ENCODE data around the gene FOCAD.
A peak's percentile ranks its signal among the peaks of the same experiment; 100 is the strongest.
"Not testable (repeated sequence)": the region's sequence is repeated elsewhere in the genome, so short reads cannot be mapped to it uniquely, and the experiment has no call there.

Gene FOCAD

GRCh38 chr9:20651939-20652338 lies 32.1 kb upstream of the FOCAD start:
- CTCF ChIA-PET = interaction anchor here (1.2 to 1.5 kb wide), 2 partner anchors 11 to 27 kb away, joined by 3 to 5 read pairs; no protein-coding TSS in a partner anchor
- H3K9me3 ChIP-seq (ENCODE audit: control insufficient read depth, insufficient read depth, low read depth, low read length) = no peaks in the 10 kb centered on the region

GRCh38 chr9:20658246-20658667 lies 25.8 kb upstream of the FOCAD start:
- Histone ChIP-seq H3K27ac (ENCODE audit: extremely low read depth, low read depth, low read length) (peak overlapping the region; percentile 64; the same call in 1 of the 2 replicates), H3K4me3 (ENCODE audit: low read depth, low read length) (peak overlapping the region; percentile 60)
- H3K36me3 ChIP-seq (ENCODE audit: control insufficient read depth in 2 of 2, insufficient read depth in 1 of 2, low read length in 2 of 2); H3K9me3 ChIP-seq (ENCODE audit: control insufficient read depth, insufficient read depth, low read depth, low read length); H3K4me1 ChIP-seq (ENCODE audit: control insufficient read depth, insufficient read depth, low read length): not testable (repeated sequence)
- ChIA-PET CTCF (interaction anchor here (0.6 to 1.0 kb wide), 2 partner anchors 32 to 247 kb away, joined by 3 read pairs; no protein-coding TSS in a partner anchor), POLR2A (interaction anchor here (0.6 to 2.8 kb wide), 4 partner anchors 18 to 431 kb away, joined by 4 to 23 read pairs (median 14); partner anchors contain the start of genes FOCAD and MLLT3)
- TF ChIP-seq ZNF335 (tag by site-specific recombination; conservative IDR thresholded peaks at IDR 0.05) = peak; percentile 48
- TF ChIP-seq ZBTB26 (tag by site-specific recombination; optimal IDR thresholded peaks at IDR 0.05) = peak; percentile 35
- TF ChIP-seq, protein P1, sequence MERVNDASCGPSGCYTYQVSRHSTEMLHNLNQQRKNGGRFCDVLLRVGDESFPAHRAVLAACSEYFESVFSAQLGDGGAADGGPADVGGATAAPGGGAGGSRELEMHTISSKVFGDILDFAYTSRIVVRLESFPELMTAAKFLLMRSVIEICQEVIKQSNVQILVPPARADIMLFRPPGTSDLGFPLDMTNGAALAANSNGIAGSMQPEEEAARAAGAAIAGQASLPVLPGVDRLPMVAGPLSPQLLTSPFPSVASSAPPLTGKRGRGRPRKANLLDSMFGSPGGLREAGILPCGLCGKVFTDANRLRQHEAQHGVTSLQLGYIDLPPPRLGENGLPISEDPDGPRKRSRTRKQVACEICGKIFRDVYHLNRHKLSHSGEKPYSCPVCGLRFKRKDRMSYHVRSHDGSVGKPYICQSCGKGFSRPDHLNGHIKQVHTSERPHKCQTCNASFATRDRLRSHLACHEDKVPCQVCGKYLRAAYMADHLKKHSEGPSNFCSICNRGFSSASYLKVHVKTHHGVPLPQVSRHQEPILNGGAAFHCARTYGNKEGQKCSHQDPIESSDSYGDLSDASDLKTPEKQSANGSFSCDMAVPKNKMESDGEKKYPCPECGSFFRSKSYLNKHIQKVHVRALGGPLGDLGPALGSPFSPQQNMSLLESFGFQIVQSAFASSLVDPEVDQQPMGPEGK (tag by site-specific recombination; IDR thresholded peaks at IDR 0.05) = peak; percentile 30; the same call in 1 of the 2 replicates
- TF ChIP-seq ZBTB8A (tag by site-specific recombination; IDR thresholded peaks at IDR 0.05) = peak; percentile 37; the same call in 1 of the 2 replicates
- TF ChIP-seq ZFHX2 (tag by site-specific recombination; conservative IDR thresholded peaks at IDR 0.05) = peak; percentile 43
- peak; percentile 49; the same call in 1 of the 2 replicates for TF ChIP-seq ZBTB17 (tag by site-specific recombination; IDR thresholded peaks at IDR 0.05)
- TF ChIP-seq GLIS2 (tag by site-specific recombination; IDR thresholded peaks at IDR 0.05) = 0 out of 2 replicates have a peak, but pooled peaks have one; percentile 11
- peak; percentile 13; the same call in 1 of the 2 replicates for TF ChIP-seq GLIS1 (tag by site-specific recombination; IDR thresholded peaks at IDR 0.05)
- TF ChIP-seq, protein P2, sequence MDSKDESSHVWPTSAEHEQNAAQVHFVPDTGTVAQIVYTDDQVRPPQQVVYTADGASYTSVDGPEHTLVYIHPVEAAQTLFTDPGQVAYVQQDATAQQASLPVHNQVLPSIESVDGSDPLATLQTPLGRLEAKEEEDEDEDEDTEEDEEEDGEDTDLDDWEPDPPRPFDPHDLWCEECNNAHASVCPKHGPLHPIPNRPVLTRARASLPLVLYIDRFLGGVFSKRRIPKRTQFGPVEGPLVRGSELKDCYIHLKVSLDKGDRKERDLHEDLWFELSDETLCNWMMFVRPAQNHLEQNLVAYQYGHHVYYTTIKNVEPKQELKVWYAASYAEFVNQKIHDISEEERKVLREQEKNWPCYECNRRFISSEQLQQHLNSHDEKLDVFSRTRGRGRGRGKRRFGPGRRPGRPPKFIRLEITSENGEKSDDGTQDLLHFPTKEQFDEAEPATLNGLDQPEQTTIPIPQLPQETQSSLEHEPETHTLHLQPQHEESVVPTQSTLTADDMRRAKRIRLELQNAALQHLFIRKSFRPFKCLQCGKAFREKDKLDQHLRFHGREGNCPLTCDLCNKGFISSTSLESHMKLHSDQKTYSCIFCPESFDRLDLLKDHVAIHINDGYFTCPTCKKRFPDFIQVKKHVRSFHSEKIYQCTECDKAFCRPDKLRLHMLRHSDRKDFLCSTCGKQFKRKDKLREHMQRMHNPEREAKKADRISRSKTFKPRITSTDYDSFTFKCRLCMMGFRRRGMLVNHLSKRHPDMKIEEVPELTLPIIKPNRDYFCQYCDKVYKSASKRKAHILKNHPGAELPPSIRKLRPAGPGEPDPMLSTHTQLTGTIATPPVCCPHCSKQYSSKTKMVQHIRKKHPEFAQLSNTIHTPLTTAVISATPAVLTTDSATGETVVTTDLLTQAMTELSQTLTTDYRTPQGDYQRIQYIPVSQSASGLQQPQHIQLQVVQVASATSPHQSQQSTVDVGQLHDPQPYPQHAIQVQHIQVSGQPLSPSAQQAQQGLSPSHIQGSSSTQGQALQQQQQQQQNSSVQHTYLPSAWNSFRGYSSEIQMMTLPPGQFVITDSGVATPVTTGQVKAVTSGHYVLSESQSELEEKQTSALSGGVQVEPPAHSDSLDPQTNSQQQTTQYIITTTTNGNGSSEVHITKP (tag by site-specific recombination; IDR thresholded peaks at IDR 0.05) = peak; percentile 75
- TF ChIP-seq KLF9 (tag by site-specific recombination; IDR thresholded peaks at IDR 0.05; ENCODE audit: low read depth) = peak; percentile 30; the same call in 1 of the 2 replicates
- 0 out of 2 replicates have a peak, but pooled peaks have one; percentile 37 for TF ChIP-seq ZNF501 (tag by site-specific recombination; IDR thresholded peaks at IDR 0.05)
- TF ChIP-seq KLF1 (tag by site-specific recombination; IDR thresholded peaks at IDR 0.05) = 0 out of 2 replicates have a peak, but pooled peaks have one; percentile 9
- 0 out of 2 replicates have a peak, but pooled peaks have one; percentile 30 for TF ChIP-seq ZBTB10 (tag by site-specific recombination; IDR thresholded peaks at IDR 0.05)
- 0 out of 2 replicates have a peak, but pooled peaks have one; percentile 42 for TF ChIP-seq ZBTB11 (tag by site-specific recombination; conservative IDR thresholded peaks at IDR 0.05; ENCODE audit: low read depth)
- peak; percentile 65; the same call in 1 of the 2 replicates for TF ChIP-seq ZBTB48 (tag by site-specific recombination; IDR thresholded peaks at IDR 0.05)
- TF ChIP-seq EGR2 (tag by site-specific recombination; IDR thresholded peaks at IDR 0.05; ENCODE audit: low read depth) = peak; percentile 47; the same call in 1 of the 2 replicates

More at GRCh38 chr9:20651939-20652338, 32.1 kb upstream of the FOCAD start:
- H3K36me3 ChIP-seq (ENCODE audit: control insufficient read depth in 2 of 2, insufficient read depth in 1 of 2, low read length in 2 of 2) = no peaks in the 10 kb centered on the region
- POLR2A ChIA-PET = no interaction called here
- H3K4me3 ChIP-seq (ENCODE audit: low read depth, low read length) = no peak overlapping the region
- no peaks in the 10 kb centered on the region for H3K4me1 ChIP-seq (ENCODE audit: control insufficient read depth, insufficient read depth, low read length)
- TF ChIP-seq ZNF391 (tag by site-specific recombination; IDR thresholded peaks at IDR 0.05; ENCODE audit: borderline replicate concordance, low read depth) = no peak
- H3K27ac ChIP-seq (ENCODE audit: extremely low read depth, low read depth, low read length) = no peak overlapping the region

Measured in HEK293 (cell line).